Fibroblast of mammary gland (primary cell): Measurements from ENCODE around the gene CAMKMT.
A peak's percentile ranks its signal among the peaks of the same experiment; 100 is the strongest.

Experiments
- DNase-seq: peaks from one replicate; pipeline ENCODE4 v3.0.0-alpha.2; 2010; ENCODE audit warnings: low read depth
- H3K4me3 ChIP-seq: 2 replicates; pipeline ENCODE4 v1.5.1; 2011; ENCODE audit warnings: low read depth, mild to moderate bottlenecking, low read length, moderate library complexity; ENCODE audit not compliant: control insufficient read depth
- CTCF ChIP-seq: conservative IDR thresholded peaks from 2 replicates; pipeline ENCODE4 v1.5.1; 2011; ENCODE audit warnings: low read depth, low read length, inconsistent platforms; ENCODE audit not compliant: control insufficient read depth, insufficient read depth

The CAMKMT gene

GRCh38 chr2:44715671-44716081 is 353.9 kb downstream of the CAMKMT start:
- peak; percentile 70 for DNase-seq
- no peak overlapping the region for H3K4me3 ChIP-seq
- peak; percentile 70 for TF ChIP-seq CTCF

- TF ChIP-seq CTCF = no peak
- H3K4me3 ChIP-seq = no peak overlapping the region
- DNase-seq = peak; percentile 14
Observed at GRCh38 chr2:44716131-44716530, 354.4 kb downstream of the CAMKMT start.

- no peak for TF ChIP-seq CTCF
- DNase-seq = no peak
- H3K4me3 ChIP-seq = no peak overlapping the region
Observed at GRCh38 chr2:44718431-44718830, 356.7 kb downstream of the CAMKMT start.

GRCh38 chr2:44719562-44719961 is 357.8 kb downstream of the CAMKMT start:
- no peak for DNase-seq
- no peak for TF ChIP-seq CTCF
- H3K4me3 ChIP-seq = no peak overlapping the region

- DNase-seq = peak; percentile 24
Observed at GRCh38 chr2:44722026-44722625, 360.4 kb downstream of the CAMKMT start.

GRCh38 chr2:44723921-44724320 is 362.2 kb downstream of the CAMKMT start:
- DNase-seq = no peak
- H3K4me3 ChIP-seq = no peak overlapping the region
- TF ChIP-seq CTCF = no peak

More at GRCh38 chr2:44722026-44722625, 360.4 kb downstream of the CAMKMT start:
- H3K4me3 ChIP-seq = no peak overlapping the region
- no peak for TF ChIP-seq CTCF

- TF ChIP-seq CTCF = no peak
- no peak for DNase-seq
- H3K4me3 ChIP-seq = no peak overlapping the region
Observed at GRCh38 chr2:44730593-44730992, 368.8 kb downstream of the CAMKMT start.
